Endothelial cell (in vitro differentiated cells): ENCODE measurements around the gene TM4SF20. TPM values are rescaled to one million over a fixed set of nuclear protein-coding genes. Genes with fewer than 3 reads are reported as not detected.

ENCODE experiments used
- DNase-seq: peaks from one replicate; pipeline ENCODE4 v3.0.0; 2021; ENCODE audit warnings: low spot score
- H3K27ac Mint-ChIP-seq: one replicate; pipeline ENCODE4 v1.8.0; 2021; ENCODE audit warnings: mixed read lengths, inconsistent platforms; ENCODE audit not compliant: unreplicated experiment
- H3K27me3 Mint-ChIP-seq: one replicate; pipeline ENCODE4 v1.8.0; 2021; ENCODE audit warnings: mild to moderate bottlenecking, moderate library complexity, mixed read lengths, inconsistent platforms; ENCODE audit not compliant: unreplicated experiment
- H3K36me3 Mint-ChIP-seq: one replicate; pipeline ENCODE4 v1.8.0; 2021; ENCODE audit warnings: mild to moderate bottlenecking, low read depth, mixed read lengths, inconsistent platforms; ENCODE audit not compliant: unreplicated experiment
- H3K4me1 Mint-ChIP-seq: one replicate; pipeline ENCODE4 v1.8.0; 2021; ENCODE audit warnings: mild to moderate bottlenecking, mixed read lengths, inconsistent platforms; ENCODE audit not compliant: unreplicated experiment
- H3K4me3 Mint-ChIP-seq: one replicate; pipeline ENCODE4 v1.8.0; 2021; ENCODE audit warnings: mild to moderate bottlenecking, mixed read lengths, inconsistent platforms; ENCODE audit not compliant: unreplicated experiment
- H3K9me3 Mint-ChIP-seq: one replicate; pipeline ENCODE4 v1.8.0; 2021; ENCODE audit warnings: mixed read lengths, inconsistent platforms; ENCODE audit not compliant: unreplicated experiment
- total RNA-seq: library from RNA; stranded (reverse); fragmentation: NEBNext Ultra II Directional; extraction: Animal tissue kit (Norgen Biotek cat#: 25700); gene quantifications from one replicate; pipeline ENCODE4 v1.2.1, GENCODE V29; 2021; ENCODE audit not compliant: unreplicated experiment
- TF ChIP-seq, protein P1 (sequence below): fragments of 200-600 bp; sonication (generic); IDR thresholded peaks from one replicate; pipeline ENCODE4 v1.5.0; 2021; ENCODE audit warnings: antibody characterized with exemption; ENCODE audit not compliant: unreplicated experiment

TM4SF20 gene
- total RNA-seq, 1 donor from 2014 or later, result not detected

DNA sequence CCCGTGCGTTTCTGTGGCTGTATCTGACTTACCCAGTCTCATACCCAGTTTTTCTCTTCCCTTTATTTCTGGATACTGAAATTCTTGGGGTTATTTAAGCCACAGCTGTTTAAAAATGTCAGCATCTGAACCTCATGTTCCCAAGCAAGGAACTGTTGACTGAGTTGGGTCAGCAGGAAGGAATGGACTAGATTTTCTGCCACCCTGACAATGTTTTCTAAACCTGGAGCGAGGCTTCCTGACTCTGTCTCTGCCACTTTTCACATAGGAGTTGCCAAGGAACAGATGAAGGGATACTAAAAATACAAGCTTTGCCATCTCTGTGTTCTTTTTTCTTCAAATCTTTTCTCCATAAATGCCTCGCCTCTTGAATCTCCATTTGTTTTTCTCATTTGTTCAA, 37.6 kb upstream of the TM4SF20 start:
- peaks cover 4% of the 10 kb centered on the region for H3K27me3 Mint-ChIP-seq
- no peaks in the 10 kb centered on the region for H3K4me1 Mint-ChIP-seq
- no peak for DNase-seq
- H3K9me3 Mint-ChIP-seq, result no peaks in the 10 kb centered on the region
- TF ChIP-seq, protein P1, sequence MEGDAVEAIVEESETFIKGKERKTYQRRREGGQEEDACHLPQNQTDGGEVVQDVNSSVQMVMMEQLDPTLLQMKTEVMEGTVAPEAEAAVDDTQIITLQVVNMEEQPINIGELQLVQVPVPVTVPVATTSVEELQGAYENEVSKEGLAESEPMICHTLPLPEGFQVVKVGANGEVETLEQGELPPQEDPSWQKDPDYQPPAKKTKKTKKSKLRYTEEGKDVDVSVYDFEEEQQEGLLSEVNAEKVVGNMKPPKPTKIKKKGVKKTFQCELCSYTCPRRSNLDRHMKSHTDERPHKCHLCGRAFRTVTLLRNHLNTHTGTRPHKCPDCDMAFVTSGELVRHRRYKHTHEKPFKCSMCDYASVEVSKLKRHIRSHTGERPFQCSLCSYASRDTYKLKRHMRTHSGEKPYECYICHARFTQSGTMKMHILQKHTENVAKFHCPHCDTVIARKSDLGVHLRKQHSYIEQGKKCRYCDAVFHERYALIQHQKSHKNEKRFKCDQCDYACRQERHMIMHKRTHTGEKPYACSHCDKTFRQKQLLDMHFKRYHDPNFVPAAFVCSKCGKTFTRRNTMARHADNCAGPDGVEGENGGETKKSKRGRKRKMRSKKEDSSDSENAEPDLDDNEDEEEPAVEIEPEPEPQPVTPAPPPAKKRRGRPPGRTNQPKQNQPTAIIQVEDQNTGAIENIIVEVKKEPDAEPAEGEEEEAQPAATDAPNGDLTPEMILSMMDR, result no peak
- no peak overlapping the region for H3K4me3 Mint-ChIP-seq
- no peak overlapping the region for H3K27ac Mint-ChIP-seq
- no peaks in the 10 kb centered on the region for H3K36me3 Mint-ChIP-seq

DNA sequence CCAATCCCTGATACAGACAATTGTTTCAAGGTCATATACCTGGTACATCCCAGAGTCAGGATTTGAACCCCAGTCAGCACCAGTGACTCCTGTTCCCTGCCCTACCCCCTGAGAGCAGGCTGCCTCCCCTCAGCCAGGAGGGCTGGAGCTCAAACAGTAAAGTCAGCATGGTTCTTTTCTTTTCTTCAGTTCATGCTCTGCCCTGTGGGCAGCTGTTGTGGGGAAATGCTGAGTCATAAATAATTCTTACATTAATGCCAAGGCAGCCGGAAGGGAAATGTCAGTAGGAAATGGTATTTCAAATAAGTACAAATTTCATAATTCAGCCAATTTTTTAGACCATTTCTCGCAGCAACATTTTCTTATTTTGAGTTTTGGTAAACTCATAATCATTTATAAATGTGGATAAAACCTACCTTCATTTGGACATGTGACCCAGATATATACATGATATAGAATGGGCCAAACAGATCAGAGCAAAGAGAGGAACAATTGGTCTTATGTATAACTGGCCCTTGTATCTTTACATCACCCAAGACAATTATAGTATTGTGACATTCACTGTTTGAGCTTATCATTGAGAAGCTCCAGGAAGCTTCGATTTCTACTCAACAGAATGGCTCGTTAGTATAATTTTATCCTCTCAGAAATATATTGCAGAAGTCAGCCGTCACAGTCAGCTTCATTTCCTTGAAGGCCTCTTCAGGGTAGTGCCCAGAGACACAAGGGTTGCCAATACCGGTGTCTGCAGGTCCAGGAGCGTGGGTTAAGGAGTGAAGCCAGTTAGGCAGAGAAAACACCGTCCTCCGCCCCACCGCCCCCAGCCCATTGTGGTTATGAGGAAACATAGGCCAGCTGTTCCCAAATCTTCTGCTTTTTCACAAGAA, 36.7 kb upstream of the TM4SF20 start:
- Mint-ChIP-seq H3K9me3 (no peaks in the 10 kb centered on the region), H3K4me3 (no peak overlapping the region), H3K27ac (no peak overlapping the region), H3K4me1 (no peaks in the 10 kb centered on the region), H3K27me3 (peaks cover 4% of the 10 kb centered on the region), H3K36me3 (no peaks in the 10 kb centered on the region)
- no peak for DNase-seq
- TF ChIP-seq, protein P1, result no peak

DNA sequence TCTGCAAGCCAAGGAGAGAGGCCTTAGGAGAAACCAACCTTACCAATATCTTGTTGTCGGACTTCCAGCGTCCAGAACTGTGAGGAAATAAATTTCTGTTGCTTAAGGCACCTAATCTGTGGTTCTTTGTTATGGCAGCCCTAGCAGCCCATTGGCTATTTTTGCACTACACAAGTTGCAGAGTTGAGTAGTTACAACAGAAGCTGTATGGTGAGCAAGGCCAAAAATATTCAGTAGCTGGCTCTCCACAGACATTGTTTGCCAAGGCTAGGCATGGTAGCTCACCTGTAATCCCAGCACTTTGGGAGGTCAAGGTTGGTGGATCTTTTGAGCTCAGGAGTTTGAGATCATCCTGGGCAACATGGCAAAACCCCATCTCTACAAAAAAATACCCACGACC, 35.7 kb upstream of the TM4SF20 start:
- Mint-ChIP-seq H3K9me3 (no peaks in the 10 kb centered on the region), H3K36me3 (no peaks in the 10 kb centered on the region), H3K4me3 (no peak overlapping the region), H3K4me1 (no peaks in the 10 kb centered on the region), H3K27ac (no peak overlapping the region), H3K27me3 (peaks cover 2% of the 10 kb centered on the region)
- DNase-seq, result no peak
- TF ChIP-seq, protein P1, result no peak

DNA sequence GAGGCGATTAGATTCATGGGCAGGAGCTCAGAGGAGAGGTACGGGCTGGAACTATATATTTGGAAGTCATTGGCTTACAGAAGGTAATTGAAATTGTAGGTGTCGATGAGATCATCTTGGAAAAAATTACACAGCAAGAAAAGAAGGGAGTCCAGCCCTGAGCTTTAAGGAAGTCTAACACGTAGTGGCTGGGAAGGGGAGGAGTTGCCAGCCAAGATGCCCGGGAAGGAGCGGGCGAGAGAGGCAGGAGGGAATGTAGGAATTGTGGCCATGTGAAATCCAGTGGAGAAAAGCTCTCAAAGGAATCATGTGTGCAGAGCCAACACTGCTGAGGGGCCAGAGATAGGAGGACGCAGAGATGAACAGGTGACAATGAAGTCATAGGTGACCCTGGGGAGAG, 34.3 kb upstream of the TM4SF20 start:
- Mint-ChIP-seq H3K27ac (no peak overlapping the region), H3K4me1 (no peaks in the 10 kb centered on the region), H3K9me3 (no peaks in the 10 kb centered on the region), H3K27me3 (peaks cover 2% of the 10 kb centered on the region), H3K4me3 (no peak overlapping the region), H3K36me3 (no peaks in the 10 kb centered on the region)
- DNase-seq, result no peak
- TF ChIP-seq, protein P1, result no peak

DNA sequence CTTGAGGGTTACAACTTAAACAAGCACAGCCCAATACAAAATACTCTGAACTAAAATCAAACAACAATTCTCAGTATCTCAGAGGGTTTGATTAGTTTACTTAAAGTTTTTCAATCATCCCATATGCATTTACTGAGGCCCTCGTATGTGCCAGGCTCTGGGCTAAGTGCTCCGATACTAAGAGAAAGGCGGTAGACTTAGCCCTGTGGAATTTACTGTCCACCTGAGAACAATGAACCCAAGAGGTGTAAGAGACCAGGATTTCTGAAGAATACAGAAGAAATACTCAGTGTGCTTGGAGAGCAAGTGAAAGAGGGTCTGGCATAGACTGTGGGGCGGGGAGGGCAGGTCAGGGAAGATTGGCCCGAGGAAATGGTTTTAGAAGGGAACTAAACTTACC, 33.8 kb upstream of the TM4SF20 start:
- no peaks in the 10 kb centered on the region for H3K9me3 Mint-ChIP-seq
- H3K4me3 Mint-ChIP-seq, result no peak overlapping the region
- H3K27me3 Mint-ChIP-seq, result peaks cover 2% of the 10 kb centered on the region
- H3K27ac Mint-ChIP-seq, result no peak overlapping the region
- H3K36me3 Mint-ChIP-seq, result no peaks in the 10 kb centered on the region
- DNase-seq, result no peak
- TF ChIP-seq, protein P1, result no peak
- no peaks in the 10 kb centered on the region for H3K4me1 Mint-ChIP-seq
